A549 (cell line): Measurements from ENCODE around the gene COX5A. TPM values are rescaled to one million over a fixed set of nuclear protein-coding genes. Genes with fewer than 3 reads are reported as not detected.
"Not testable (repeated sequence)": the region's sequence is repeated elsewhere in the genome, so short reads cannot be mapped to it uniquely, and the experiment has no call there.

ENCODE experiments used
- ATAC-seq, 2 experiments: fragments of 200-7000 bp in 1 of 2; fragments of >200 bp in 1 of 2; cut with Nextera tagmentation in 1 of 2; cut with Tn5 transposase in 1 of 2; 3 replicates each; pipeline versions ENCODE4 v1.8.0 to v1.9.1; 2018 to 2020; ENCODE audit warnings: mild to moderate bottlenecking in 1 of 2, moderate library complexity in 1 of 2
- CTCF ChIA-PET: fragments of 300-600 bp; sonication (Branson Sonifier 250); formaldehyde crosslinking; extraction: SDS; loops from one replicate; lab custom pipeline; 2021; ENCODE audit warnings: antibody characterized with exemption, inconsistent platforms; lab: Yijun Ruan, JAX
- POLR2A ChIA-PET: fragments of 350-600 bp; formaldehyde crosslinking; extraction: SDS; loops from one replicate; lab custom pipeline; 2021; ENCODE audit warnings: antibody characterized with exemption, inconsistent platforms; lab: Yijun Ruan, JAX
- DNase-seq, 2 experiments: peaks; one replicate each; pipeline versions ENCODE4 v3.0.0 to v3.0.0-alpha.2; 2011 to 2016; ENCODE audit warnings: low read depth in 1 of 2, low spot score in 1 of 2
- FAIRE-seq: peaks from 2 replicates; lab custom pipeline; 2011; peaks lifted over from hg19 to GRCh38; lab: Jason Lieb, UNC
- H3K27ac ChIP-seq, 2 experiments: fragments of >200 bp; sonication (Bioruptor Twin); formaldehyde crosslinking; 3 replicates each; pipeline ENCODE4 v1.5.1; 2016 to 2017
- H3K4me1 ChIP-seq: fragments of >200 bp; sonication (Bioruptor Twin); formaldehyde crosslinking; 3 replicates; pipeline ENCODE4 v1.6.1; 2016
- H3K4me2 ChIP-seq: fragments of >200 bp; sonication (Bioruptor Twin); formaldehyde crosslinking; 3 replicates; pipeline ENCODE4 v1.6.1; 2016
- H3K4me3 ChIP-seq: fragments of >200 bp; sonication (Bioruptor Twin); formaldehyde crosslinking; 3 replicates; pipeline ENCODE4 v1.5.1; 2016
- H3K9me3 ChIP-seq: fragments of >200 bp; sonication (Bioruptor Twin); formaldehyde crosslinking; 3 replicates; pipeline ENCODE4 v1.6.1; 2016
- BCL3 ChIP-seq: fragments of >200 bp; sonication (Bioruptor Twin); formaldehyde crosslinking; IDR thresholded peaks from 3 replicates; pipeline ENCODE4 v1.6.1; 2016
- CBX2 ChIP-seq: fragments of 200-600 bp; sonication (generic); IDR thresholded peaks from 2 replicates; pipeline ENCODE4 v1.6.1; 2016; ENCODE audit warnings: low read depth, mild to moderate bottlenecking, borderline replicate concordance
- EHMT2 ChIP-seq: fragments of 200-600 bp; sonication (generic); IDR thresholded peaks from 2 replicates; pipeline ENCODE4 v1.6.1; 2016; ENCODE audit warnings: antibody characterized with exemption, low read depth, mild to moderate bottlenecking, moderate library complexity
- EP300 ChIP-seq, 2 experiments: fragments of >200 bp; sonication (Bioruptor Twin); formaldehyde crosslinking; IDR thresholded peaks; 2 replicates in 1 of 2; 3 replicates in 1 of 2; pipeline ENCODE4 v1.6.1; 2016 to 2017
- FOXS1 ChIP-seq: fragments of 250-450 bp; sonication (Bioruptor Pico); IDR thresholded peaks from 2 replicates; pipeline ENCODE4 v1.5.0; 2020; ENCODE audit warnings: mild to moderate bottlenecking, moderate library complexity
- HES2 ChIP-seq: fragments of >200 bp; sonication (Bioruptor Twin); formaldehyde crosslinking; IDR thresholded peaks from 2 replicates; pipeline ENCODE4 v1.6.1; 2016
- JUN ChIP-seq, 2 experiments: fragments of >200 bp; sonication (Bioruptor Twin); formaldehyde crosslinking; IDR thresholded peaks; 2 replicates in 1 of 2; 3 replicates in 1 of 2; pipeline ENCODE4 v1.6.1; 2016 to 2017
- MAFK ChIP-seq: fragments of 450-650 bp; IDR thresholded peaks from 2 replicates; pipeline ENCODE4 v1.6.1; 2014; ENCODE audit not compliant: partially characterized antibody
- NR3C1 ChIP-seq: fragments of >200 bp; sonication (Bioruptor Twin); formaldehyde crosslinking; IDR thresholded peaks from 3 replicates; pipeline ENCODE4 v1.6.1; 2017
- PHF8 ChIP-seq: fragments of 200-600 bp; sonication (generic); IDR thresholded peaks from 2 replicates; pipeline ENCODE4 v1.6.1; 2016; ENCODE audit warnings: low read depth, mild to moderate bottlenecking, antibody characterized with exemption, moderate library complexity, borderline replicate concordance
- RAD21 ChIP-seq, 2 experiments: fragments of >200 bp in 1 of 2; sonication (Bioruptor Twin) in 1 of 2; formaldehyde crosslinking in 1 of 2; IDR thresholded peaks in 1 of 2; conservative IDR thresholded peaks in 1 of 2; 2 replicates in 1 of 2; 3 replicates in 1 of 2; pipeline ENCODE4 v1.6.1; 2012 to 2018; ENCODE audit warnings: inconsistent platforms in 1 of 2
- RCOR1 ChIP-seq: fragments of 150-350 bp; IDR thresholded peaks from 2 replicates; pipeline ENCODE4 v1.6.1; 2014; ENCODE audit warnings: antibody characterized with exemption, low read length, low read depth
- SMC3 ChIP-seq: fragments of >200 bp; sonication (Bioruptor Twin); formaldehyde crosslinking; IDR thresholded peaks from 3 replicates; pipeline ENCODE4 v1.6.1; 2018; ENCODE audit warnings: inconsistent platforms
- USF2 ChIP-seq: fragments of 450-650 bp; IDR thresholded peaks from 2 replicates; pipeline ENCODE4 v1.6.1; 2014; ENCODE audit warnings: antibody characterized with exemption
- WGBS: methylation state at CpG from one replicate; pipeline ENCODE4 v1.1.6; 2017; ENCODE audit errors: missing lambda C conversion rate; 5-methylcytosine and 5-hydroxymethylcytosine counted together
- polyA plus RNA-seq, 4 experiments: library from polyadenylated mRNA; depleted of rRNA in 3 of 4; stranded (reverse); fragments of >200 nt; fragmentation: RNase III in 1 of 4; extraction: RNeasy Plus Mini Kit Qiagen cat#74134 plus additional on column Dnase treatment in 1 of 4; gene quantifications; 2 replicates in 3 of 4; 3 replicates in 1 of 4; pipeline ENCODE4 v1.2.3, GENCODE V29; 2011 to 2017
- TF ChIP-seq, protein P1 (sequence below): fragments of >200 bp; sonication (Bioruptor Twin); formaldehyde crosslinking; IDR thresholded peaks from 3 replicates; pipeline ENCODE4 v1.5.1; 2016
- TF ChIP-seq, protein P2 (sequence below): IDR thresholded peaks from 2 replicates; pipeline ENCODE4 v1.6.1; 2012

The COX5A gene
- polyA plus RNA-seq, 2 of the 4 experiments (the other 2 are of a cell fraction): 328 to 478 TPM

- WGBS: 83% methylated on average over 3 of the region's 3 CpGs
- H3K9me3 ChIP-seq, POLR2A ChIA-PET, FAIRE-seq, H3K4me3 ChIP-seq, ATAC-seq, H3K4me1 ChIP-seq, H3K27ac ChIP-seq, H3K4me2 ChIP-seq: not testable (repeated sequence)
- CTCF ChIA-PET: interaction anchor here (0.6 to 2.8 kb wide), 7 partner anchors 8 to 164 kb away, joined by 3 to 11 read pairs (median 4); no protein-coding TSS in a partner anchor
- TF ChIP-seq RAD21 (conservative IDR thresholded peaks at IDR 0.05 in 1 of 2, IDR thresholded peaks at IDR 0.05 in 1 of 2): peak in 1 of 2 experiments; percentile 36; a peak in 2 of 5 replicates
- TF ChIP-seq SMC3: peak; percentile 18; the same call in 1 of the 3 replicates
- TF ChIP-seq, protein P1, sequence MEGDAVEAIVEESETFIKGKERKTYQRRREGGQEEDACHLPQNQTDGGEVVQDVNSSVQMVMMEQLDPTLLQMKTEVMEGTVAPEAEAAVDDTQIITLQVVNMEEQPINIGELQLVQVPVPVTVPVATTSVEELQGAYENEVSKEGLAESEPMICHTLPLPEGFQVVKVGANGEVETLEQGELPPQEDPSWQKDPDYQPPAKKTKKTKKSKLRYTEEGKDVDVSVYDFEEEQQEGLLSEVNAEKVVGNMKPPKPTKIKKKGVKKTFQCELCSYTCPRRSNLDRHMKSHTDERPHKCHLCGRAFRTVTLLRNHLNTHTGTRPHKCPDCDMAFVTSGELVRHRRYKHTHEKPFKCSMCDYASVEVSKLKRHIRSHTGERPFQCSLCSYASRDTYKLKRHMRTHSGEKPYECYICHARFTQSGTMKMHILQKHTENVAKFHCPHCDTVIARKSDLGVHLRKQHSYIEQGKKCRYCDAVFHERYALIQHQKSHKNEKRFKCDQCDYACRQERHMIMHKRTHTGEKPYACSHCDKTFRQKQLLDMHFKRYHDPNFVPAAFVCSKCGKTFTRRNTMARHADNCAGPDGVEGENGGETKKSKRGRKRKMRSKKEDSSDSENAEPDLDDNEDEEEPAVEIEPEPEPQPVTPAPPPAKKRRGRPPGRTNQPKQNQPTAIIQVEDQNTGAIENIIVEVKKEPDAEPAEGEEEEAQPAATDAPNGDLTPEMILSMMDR: peak; percentile 27; the same call in 2 of the 3 replicates
- DNase-seq: peak in 1 of 2 experiments; percentile 74
These were observed 2.7 kb downstream of the COX5A start for GRCh38 chr15:74935193-74935592.

GRCh38 chr15:74933573-74933972 lies 4.3 kb downstream of the COX5A start:
- H3K27ac ChIP-seq: no peak overlapping the region
- no peak overlapping the region for H3K4me3 ChIP-seq
- ChIA-PET CTCF (interaction anchor here (1.3 to 2.0 kb wide), 4 partner anchors 11 to 162 kb away, joined by 3 to 9 read pairs (median 4); no protein-coding TSS in a partner anchor), POLR2A (no interaction called here)
- WGBS: 69% methylated on average over 2 of the region's 2 CpGs
- DNase-seq (no peak), FAIRE-seq (no peak), ATAC-seq (no peak)
- no peak for TF ChIP-seq EHMT2
- TF ChIP-seq BCL3: no peak
- TF ChIP-seq, protein P2, sequence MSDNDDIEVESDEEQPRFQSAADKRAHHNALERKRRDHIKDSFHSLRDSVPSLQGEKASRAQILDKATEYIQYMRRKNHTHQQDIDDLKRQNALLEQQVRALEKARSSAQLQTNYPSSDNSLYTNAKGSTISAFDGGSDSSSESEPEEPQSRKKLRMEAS: no peak
- no peak for TF ChIP-seq FOXS1 (CRISPR knock-in tag)
- no peak for TF ChIP-seq MAFK
- no peak for TF ChIP-seq USF2
- no peak for TF ChIP-seq SMC3
- TF ChIP-seq, protein P1: no peak
- no peak for TF ChIP-seq PHF8
- no peak for TF ChIP-seq EP300 (IDR thresholded peaks at IDR 0.05)
- TF ChIP-seq JUN (IDR thresholded peaks at IDR 0.05): no peak
- no peak for TF ChIP-seq RCOR1
- no peaks in the 10 kb centered on the region for H3K9me3 ChIP-seq
- H3K4me1 ChIP-seq: peaks cover 9% of the 10 kb centered on the region; the same call in 1 of the 3 replicates
- no peak overlapping the region for H3K4me2 ChIP-seq

DNA sequence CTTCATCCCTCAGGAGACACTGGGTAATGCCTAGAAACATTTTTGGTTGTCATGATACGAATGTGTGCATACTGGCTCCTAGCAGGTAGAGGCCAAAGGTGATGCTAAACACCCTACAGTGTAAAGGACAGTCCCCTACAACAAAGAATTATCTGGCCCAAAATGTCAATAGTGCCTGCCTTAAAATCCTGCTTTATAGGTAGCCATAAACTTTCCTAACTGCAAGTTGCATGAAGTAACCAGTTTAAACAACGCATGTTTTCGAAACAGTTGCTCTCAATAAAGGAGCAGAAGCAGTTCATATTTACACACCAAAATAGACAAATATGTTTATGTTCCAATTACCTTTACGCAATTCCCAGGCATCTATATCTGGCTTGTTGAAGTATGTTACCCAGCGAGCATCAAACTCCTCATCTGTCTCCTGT lies 9.1 kb downstream of the COX5A start:
- Histone ChIP-seq H3K4me2 (no peak overlapping the region), H3K27ac (no peak overlapping the region), H3K4me1 (no peaks in the 10 kb centered on the region)
- POLR2A ChIA-PET: no interaction called here
- 92% methylated on average over 5 of the region's 5 CpGs for WGBS
- no peak for ATAC-seq
- no peak for FAIRE-seq
- DNase-seq: no peak
- no peak for TF ChIP-seq HES2
- no peak for TF ChIP-seq NR3C1
- no peak for TF ChIP-seq CBX2
- TF ChIP-seq, all 56 proteins: peak for 0
- Histone ChIP-seq H3K9me3 (no peaks in the 10 kb centered on the region), H3K4me3 (no peak overlapping the region)
- CTCF ChIA-PET: interaction anchor here (1.1 to 2.3 kb wide), 3 partner anchors 17 to 27 kb away, joined by 3 to 8 read pairs (median 4); no protein-coding TSS in a partner anchor
